HFF-Myc (cell line): ENCODE results near the gene NPR3.

Experiments used
- DNase-seq: peaks from one replicate; pipeline ENCODE4 v3.0.0-alpha.2; 2011; ENCODE audit warnings: low read depth; ENCODE audit errors: extremely low read depth
- H3K4me3 ChIP-seq: replicated peaks from 2 replicates; pipeline ENCODE4 v1.5.1; 2011; ENCODE audit warnings: low read depth, mild to moderate bottlenecking, control low read depth, low read length
- TF ChIP-seq, protein P1 (sequence below): IDR thresholded peaks from 2 replicates; pipeline ENCODE4 v1.5.1; 2012; ENCODE audit warnings: mild to moderate bottlenecking, low read depth, low read length, control low read depth; ENCODE audit errors: missing control alignments

NPR3 gene

GRCh38 chr5:32679218-32679617 lies 31.9 kb upstream of the NPR3 start:
- TF ChIP-seq, protein P1, sequence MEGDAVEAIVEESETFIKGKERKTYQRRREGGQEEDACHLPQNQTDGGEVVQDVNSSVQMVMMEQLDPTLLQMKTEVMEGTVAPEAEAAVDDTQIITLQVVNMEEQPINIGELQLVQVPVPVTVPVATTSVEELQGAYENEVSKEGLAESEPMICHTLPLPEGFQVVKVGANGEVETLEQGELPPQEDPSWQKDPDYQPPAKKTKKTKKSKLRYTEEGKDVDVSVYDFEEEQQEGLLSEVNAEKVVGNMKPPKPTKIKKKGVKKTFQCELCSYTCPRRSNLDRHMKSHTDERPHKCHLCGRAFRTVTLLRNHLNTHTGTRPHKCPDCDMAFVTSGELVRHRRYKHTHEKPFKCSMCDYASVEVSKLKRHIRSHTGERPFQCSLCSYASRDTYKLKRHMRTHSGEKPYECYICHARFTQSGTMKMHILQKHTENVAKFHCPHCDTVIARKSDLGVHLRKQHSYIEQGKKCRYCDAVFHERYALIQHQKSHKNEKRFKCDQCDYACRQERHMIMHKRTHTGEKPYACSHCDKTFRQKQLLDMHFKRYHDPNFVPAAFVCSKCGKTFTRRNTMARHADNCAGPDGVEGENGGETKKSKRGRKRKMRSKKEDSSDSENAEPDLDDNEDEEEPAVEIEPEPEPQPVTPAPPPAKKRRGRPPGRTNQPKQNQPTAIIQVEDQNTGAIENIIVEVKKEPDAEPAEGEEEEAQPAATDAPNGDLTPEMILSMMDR = no peak
- H3K4me3 ChIP-seq = no peak overlapping the region
- peak; percentile 22 for DNase-seq

DNA sequence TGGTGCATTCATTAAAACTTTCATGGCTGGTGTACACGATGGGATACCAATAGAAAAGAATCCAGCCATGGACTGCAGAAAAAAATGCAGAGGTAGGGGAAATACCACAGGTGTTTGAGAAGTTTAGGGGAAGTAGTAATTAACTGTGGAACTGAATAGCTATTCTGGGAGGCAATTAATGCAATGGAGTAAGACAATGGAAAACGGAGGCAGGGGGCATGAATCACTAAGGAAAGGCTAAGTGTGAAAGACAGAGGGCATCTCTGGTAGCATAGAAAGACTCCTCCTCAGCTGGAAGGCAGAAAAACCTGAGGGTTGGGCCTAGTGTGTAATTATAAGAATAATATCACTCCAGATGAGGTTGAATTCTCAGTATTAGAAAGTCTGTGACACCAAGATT lies 30.9 kb upstream of the NPR3 start:
- H3K4me3 ChIP-seq = no peak overlapping the region
- TF ChIP-seq, protein P1 = no peak
- no peak for DNase-seq

DNA sequence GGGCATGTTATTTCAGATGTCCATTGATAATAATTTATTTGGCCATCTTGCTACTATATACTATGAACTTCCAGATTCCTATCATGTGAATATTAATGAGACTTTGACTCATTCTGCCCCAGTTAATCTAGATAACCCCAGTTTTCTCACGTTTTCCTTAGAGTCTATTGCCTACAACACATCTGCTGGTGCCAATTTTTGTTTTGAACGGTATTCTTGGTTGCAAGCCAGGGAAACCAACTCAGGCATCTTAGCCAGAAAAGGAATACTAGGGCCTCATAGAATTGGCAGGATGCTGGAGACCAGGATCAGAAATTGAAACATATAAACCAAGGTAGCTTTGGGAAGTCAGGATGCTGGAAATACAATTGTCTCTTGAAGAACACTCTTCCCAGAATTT lies 28.0 kb upstream of the NPR3 start:
- no peak overlapping the region for H3K4me3 ChIP-seq
- no peak for DNase-seq
- TF ChIP-seq, protein P1 = no peak

GRCh38 chr5:32684260-32684659 lies 26.9 kb upstream of the NPR3 start:
- TF ChIP-seq, protein P1 = no peak
- H3K4me3 ChIP-seq = no peak overlapping the region
- DNase-seq = no peak

- TF ChIP-seq, protein P1 = no peak
- no peak overlapping the region for H3K4me3 ChIP-seq
- no peak for DNase-seq
Observed at GRCh38 chr5:32686799-32687498, 24.2 kb upstream of the NPR3 start.

- no peak for DNase-seq
- no peak overlapping the region for H3K4me3 ChIP-seq
- TF ChIP-seq, protein P1 = no peak
Observed at GRCh38 chr5:32687499-32687831, 23.7 kb upstream of the NPR3 start.

- TF ChIP-seq, protein P1 = peak; percentile 29
Observed at GRCh38 chr5:32690153-32690552, 21.0 kb upstream of the NPR3 start.

More at GRCh38 chr5:32690153-32690552, 21.0 kb upstream of the NPR3 start:
- no peak overlapping the region for H3K4me3 ChIP-seq
- DNase-seq = no peak
